Measurements from ENCODE around the gene RAD51B.

RAD51B gene

DNA sequence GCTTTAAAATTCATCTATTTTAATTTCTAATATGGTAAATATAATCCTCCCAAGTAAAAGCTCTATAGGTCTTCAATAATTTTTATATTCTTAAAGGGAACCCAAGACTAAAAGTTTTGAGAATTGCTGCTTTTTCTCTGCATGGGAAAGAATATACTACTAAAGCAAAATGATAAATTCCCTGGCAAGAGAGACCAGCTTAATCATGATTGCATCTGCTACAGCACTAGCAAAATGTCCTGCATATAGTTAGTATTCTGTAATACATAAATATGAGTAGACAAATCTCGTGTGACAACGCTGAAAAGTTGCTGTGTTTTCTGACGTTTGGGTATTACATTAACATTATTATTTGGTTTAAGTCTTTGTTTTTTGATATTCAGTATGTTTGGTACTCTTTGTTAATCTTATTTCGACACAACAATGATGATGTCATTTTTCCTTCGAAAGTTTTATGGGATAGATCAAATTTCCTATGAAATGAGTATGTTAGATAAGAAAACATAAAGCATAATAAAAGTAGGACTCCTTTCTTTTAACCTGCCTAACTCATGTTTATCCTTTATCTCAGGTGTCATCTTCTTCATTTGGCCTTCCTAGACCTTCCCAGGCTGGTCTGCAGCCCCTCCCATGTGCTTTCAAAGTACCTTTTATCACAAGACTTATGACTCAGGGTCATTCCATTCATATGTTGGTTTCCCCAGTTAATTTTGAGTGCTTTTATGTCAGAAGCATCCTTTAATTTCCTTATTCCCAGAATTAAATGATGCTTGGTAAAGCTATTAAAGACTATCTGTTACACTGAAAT is 321.9 kb downstream of the RAD51B start:
- no peak for TF ChIP-seq JUND (IDR thresholded peaks at IDR 0.05; ENCODE audit: low read depth)
- in situ Hi-C loops (cut with HindIII; ENCODE audit: low pct_unique_long_range_greater_than_20kb, low sequenced_read_pairs): no loop called here
- no peak for DNase-seq (ENCODE audit: low read depth in 1 of 2, low spot score in 1 of 2)

DNA sequence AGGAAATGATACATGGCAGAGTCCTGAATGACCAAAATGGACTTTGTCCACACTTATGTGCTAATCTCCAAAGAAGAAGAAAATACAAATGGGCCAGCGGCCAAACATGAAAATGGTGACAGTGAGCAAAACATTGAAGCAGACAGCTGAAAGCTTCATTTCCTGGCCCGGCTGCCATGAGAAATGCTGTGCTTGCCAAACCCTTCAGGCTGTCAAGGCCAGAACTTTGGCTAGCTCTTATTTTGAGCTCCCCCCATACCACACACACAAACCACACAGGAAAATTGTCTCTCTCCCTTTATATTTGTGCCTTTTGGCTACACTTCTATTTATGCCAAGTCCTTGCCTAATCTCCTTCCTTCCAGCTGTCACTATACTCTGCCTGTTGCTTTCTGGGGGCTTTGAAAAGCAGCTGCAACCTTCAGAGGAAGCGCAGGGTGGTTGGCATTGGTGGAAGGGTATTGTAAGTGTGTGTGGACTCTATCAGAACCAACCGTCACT is 323.8 kb downstream of the RAD51B start:
- peak in 1 of 2 experiments; percentile 91 for DNase-seq (ENCODE audit: low read depth in 1 of 2, low spot score in 1 of 2)
- no peak for TF ChIP-seq JUND (IDR thresholded peaks at IDR 0.05; ENCODE audit: low read depth)
- in situ Hi-C loops (cut with HindIII; ENCODE audit: low pct_unique_long_range_greater_than_20kb, low sequenced_read_pairs): no loop called here

- DNase-seq (ENCODE audit: low read depth in 1 of 2, low spot score in 1 of 2): peak in 1 of 2 experiments; percentile 85
- no peak for TF ChIP-seq JUND (IDR thresholded peaks at IDR 0.05; ENCODE audit: low read depth)
- in situ Hi-C loops (cut with HindIII; ENCODE audit: low pct_unique_long_range_greater_than_20kb, low sequenced_read_pairs): no loop called here
These were observed 324.6 kb downstream of the RAD51B start for GRCh38 chr14:68144051-68144681.

DNA sequence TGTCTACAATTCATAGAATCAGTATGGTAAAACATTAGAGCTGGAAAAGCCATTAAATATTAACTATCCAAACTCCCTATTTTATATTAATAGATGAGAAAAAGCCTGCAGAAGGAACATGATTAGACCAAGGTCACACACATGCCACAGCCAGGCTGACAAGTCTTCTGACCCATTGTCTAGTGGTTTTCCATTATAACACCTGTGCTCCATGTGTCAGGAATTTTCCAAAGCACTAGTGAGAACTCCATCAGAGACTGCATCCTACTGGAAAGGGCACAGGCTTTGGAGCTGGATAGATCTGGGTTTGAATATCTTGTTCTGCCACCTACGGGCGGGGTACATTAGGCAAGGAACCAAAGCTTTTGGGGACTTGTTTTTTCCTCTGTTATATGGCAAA is 325.5 kb downstream of the RAD51B start:
- no peak for TF ChIP-seq JUND (IDR thresholded peaks at IDR 0.05; ENCODE audit: low read depth)
- in situ Hi-C loops (cut with HindIII; ENCODE audit: low pct_unique_long_range_greater_than_20kb, low sequenced_read_pairs): no loop called here
- peak in 1 of 2 experiments; percentile 68 for DNase-seq (ENCODE audit: low read depth in 1 of 2, low spot score in 1 of 2)

GRCh38 chr14:68145539-68145938 is 326.0 kb downstream of the RAD51B start:
- no peak for TF ChIP-seq JUND (IDR thresholded peaks at IDR 0.05; ENCODE audit: low read depth)
- in situ Hi-C loops (cut with HindIII; ENCODE audit: low pct_unique_long_range_greater_than_20kb, low sequenced_read_pairs): no loop called here
- no peak for DNase-seq (ENCODE audit: low read depth in 1 of 2, low spot score in 1 of 2)

- DNase-seq (ENCODE audit: low read depth in 1 of 2, low spot score in 1 of 2): peak; percentile 17 to 99
- peak; percentile 100 for TF ChIP-seq JUND (IDR thresholded peaks at IDR 0.05; ENCODE audit: low read depth)
- in situ Hi-C loops (cut with HindIII; ENCODE audit: low pct_unique_long_range_greater_than_20kb, low sequenced_read_pairs): no loop called here
These were observed 327.2 kb downstream of the RAD51B start for GRCh38 chr14:68146818-68147217.

GRCh38 chr14:68147303-68147702 is 327.7 kb downstream of the RAD51B start:
- no peak for DNase-seq (ENCODE audit: low read depth in 1 of 2, low spot score in 1 of 2)
- in situ Hi-C loops (cut with HindIII; ENCODE audit: low pct_unique_long_range_greater_than_20kb, low sequenced_read_pairs): no loop called here

DNA sequence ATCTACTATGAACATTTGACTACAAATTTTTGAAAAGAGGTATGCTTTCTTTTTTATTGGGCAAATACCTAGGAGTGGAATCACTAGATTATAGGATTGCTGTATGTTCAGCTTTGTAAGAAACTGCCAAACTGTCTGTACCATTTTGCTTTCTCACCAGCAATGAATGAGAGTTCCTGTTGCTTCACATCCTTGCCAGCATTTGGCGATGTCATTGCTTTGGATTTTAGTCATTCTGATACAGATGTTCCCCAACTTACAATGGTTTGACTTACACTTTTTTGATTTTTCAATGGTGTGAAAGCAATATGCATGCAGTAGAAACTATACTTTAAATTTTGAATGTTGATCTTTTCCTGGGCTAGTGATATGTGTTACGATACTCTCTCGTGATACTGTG is 328.7 kb downstream of the RAD51B start:
- in situ Hi-C loops (cut with HindIII; ENCODE audit: low pct_unique_long_range_greater_than_20kb, low sequenced_read_pairs): no loop called here
- DNase-seq (ENCODE audit: low read depth in 1 of 2, low spot score in 1 of 2): no peak
- no peak for TF ChIP-seq JUND (IDR thresholded peaks at IDR 0.05; ENCODE audit: low read depth)

More at GRCh38 chr14:68147303-68147702, 327.7 kb downstream of the RAD51B start:
- TF ChIP-seq JUND (IDR thresholded peaks at IDR 0.05; ENCODE audit: low read depth): peak; percentile 77; the same call in 1 of the 2 replicates

GRCh38 chr14:68148763-68149162 is 329.2 kb downstream of the RAD51B start:
- DNase-seq (ENCODE audit: low read depth in 1 of 2, low spot score in 1 of 2): no peak
- in situ Hi-C loops (cut with HindIII; ENCODE audit: low pct_unique_long_range_greater_than_20kb, low sequenced_read_pairs): no loop called here
- no peak for TF ChIP-seq JUND (IDR thresholded peaks at IDR 0.05; ENCODE audit: low read depth)

- no peak for DNase-seq (ENCODE audit: low read depth in 1 of 2, low spot score in 1 of 2)
- in situ Hi-C loops (cut with HindIII; ENCODE audit: low pct_unique_long_range_greater_than_20kb, low sequenced_read_pairs): no loop called here
- no peak for TF ChIP-seq JUND (IDR thresholded peaks at IDR 0.05; ENCODE audit: low read depth)
These were observed 333.7 kb downstream of the RAD51B start for GRCh38 chr14:68153275-68153674.

DNA sequence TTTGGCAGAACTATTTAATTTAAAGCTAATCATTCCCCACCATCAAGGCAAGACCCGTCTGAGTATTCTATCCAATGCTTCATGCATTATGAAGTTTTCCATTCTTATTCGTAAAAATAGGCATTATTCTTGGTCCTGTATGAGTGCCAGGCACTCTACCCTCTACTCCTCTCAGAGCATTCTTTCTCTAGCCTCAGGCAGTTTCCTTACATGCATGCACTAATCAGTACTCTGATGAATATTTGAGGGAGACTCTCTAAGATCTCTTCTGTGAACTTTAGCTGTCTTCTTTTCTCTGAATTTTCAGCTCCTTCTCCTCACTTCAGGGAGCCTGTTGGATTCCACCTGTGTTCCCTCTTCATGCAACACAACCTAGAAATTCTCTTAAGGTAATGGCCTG is 334.7 kb downstream of the RAD51B start:
- TF ChIP-seq JUND (IDR thresholded peaks at IDR 0.05; ENCODE audit: low read depth): no peak
- no peak for DNase-seq (ENCODE audit: low read depth in 1 of 2, low spot score in 1 of 2)
- in situ Hi-C loops (cut with HindIII; ENCODE audit: low pct_unique_long_range_greater_than_20kb, low sequenced_read_pairs): no loop called here

DNA sequence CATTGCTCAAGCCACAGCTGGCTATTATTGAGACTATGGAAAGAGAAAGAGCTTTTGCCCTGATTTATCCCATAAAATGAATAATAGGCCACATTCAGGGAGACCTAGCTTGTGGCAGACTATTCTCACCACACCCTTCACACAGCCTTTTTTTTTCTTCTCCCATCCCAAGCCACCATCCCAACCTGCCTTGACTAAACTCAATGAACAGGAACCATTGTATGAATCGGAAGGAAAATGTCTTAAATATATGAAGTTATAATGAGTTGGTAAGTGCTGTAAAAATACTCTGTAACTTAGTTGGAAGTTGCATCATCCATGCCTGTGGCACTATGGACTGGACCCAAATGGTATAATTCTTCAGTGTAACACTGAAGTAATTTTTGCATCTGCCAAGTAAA is 338.4 kb downstream of the RAD51B start:
- DNase-seq (ENCODE audit: low read depth in 1 of 2, low spot score in 1 of 2): no peak
- TF ChIP-seq JUND (IDR thresholded peaks at IDR 0.05; ENCODE audit: low read depth): no peak
- in situ Hi-C loops (cut with HindIII; ENCODE audit: low pct_unique_long_range_greater_than_20kb, low sequenced_read_pairs): no loop called here

GRCh38 chr14:68158640-68159039 is 339.1 kb downstream of the RAD51B start:
- no peak for TF ChIP-seq JUND (IDR thresholded peaks at IDR 0.05; ENCODE audit: low read depth)
- no peak for DNase-seq (ENCODE audit: low read depth in 1 of 2, low spot score in 1 of 2)
- in situ Hi-C loops (cut with HindIII; ENCODE audit: low pct_unique_long_range_greater_than_20kb, low sequenced_read_pairs): no loop called here

All from T47D (cell line).